ENCODE measurements around the gene FSHB. TPM values are rescaled to one million over a fixed set of nuclear protein-coding genes. Genes with fewer than 3 reads are reported as not detected.
"Not testable (repeated sequence)": the region's sequence is repeated elsewhere in the genome, so short reads cannot be mapped to it uniquely, and the experiment has no call there.

FSHB gene
- total RNA-seq: not detected
- long read RNA-seq, donor 1: 0 reads
- long read RNA-seq, donor 2: 0 reads

DNA sequence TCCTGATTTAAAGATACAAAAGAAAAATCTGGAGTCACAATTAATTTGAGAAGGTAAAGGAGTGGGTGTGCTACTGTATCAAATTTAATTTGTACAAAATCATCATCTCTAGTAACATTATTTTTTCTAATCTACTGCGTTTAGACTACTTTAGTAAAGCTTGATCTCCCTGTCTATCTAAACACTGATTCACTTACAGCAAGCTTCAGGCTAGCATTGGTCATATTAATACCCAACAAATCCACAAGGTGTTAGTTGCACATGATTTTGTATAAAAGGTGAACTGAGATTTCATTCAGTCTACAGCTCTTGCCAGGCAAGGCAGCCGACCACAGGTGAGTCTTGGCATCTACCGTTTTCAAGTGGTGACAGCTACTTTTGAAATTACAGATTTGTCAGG lies at the start of gene FSHB:
Gene FSHB, plus strand, starts transcription at position 301 of the 400 bp plus-strand sequence. CDS start 889 bp downstream, outside the sequence.
- DNase-seq (ENCODE audit: low spot score): no peak
- intact Hi-C loops (cut with DNase I): no loop called here

DNA sequence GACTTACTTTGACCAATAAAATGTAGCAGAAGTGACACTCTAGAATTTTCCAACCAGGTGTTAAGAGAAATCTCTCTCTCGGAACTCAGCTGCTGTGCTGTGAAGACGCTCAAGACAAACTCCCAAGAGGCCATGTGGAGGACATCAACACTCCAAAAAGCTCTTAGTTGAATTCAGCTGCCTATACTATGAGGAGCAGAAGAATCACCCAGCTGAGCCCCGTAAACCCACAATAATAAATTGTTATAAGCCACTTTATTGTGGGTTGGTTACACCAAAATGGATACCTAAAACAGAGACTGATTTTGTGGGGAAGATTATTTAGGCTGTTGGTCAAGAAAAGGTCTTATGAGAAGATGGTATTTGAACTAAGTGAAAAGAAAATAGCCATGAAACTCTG lies 44.1 kb upstream of the FSHB start:
- intact Hi-C loops (cut with DNase I): no loop called here
- DNase-seq (ENCODE audit: low spot score): no peak

- intact Hi-C loops (cut with DNase I): no loop called here
- DNase-seq (ENCODE audit: low spot score): no peak
Observed at GRCh38 chr11:30192620-30193019, 38.2 kb upstream of the FSHB start.

- intact Hi-C loops (cut with DNase I): no loop called here
- DNase-seq (ENCODE audit: low spot score): peak; percentile 85
Observed at GRCh38 chr11:30196400-30197206, 34.2 kb upstream of the FSHB start.

DNA sequence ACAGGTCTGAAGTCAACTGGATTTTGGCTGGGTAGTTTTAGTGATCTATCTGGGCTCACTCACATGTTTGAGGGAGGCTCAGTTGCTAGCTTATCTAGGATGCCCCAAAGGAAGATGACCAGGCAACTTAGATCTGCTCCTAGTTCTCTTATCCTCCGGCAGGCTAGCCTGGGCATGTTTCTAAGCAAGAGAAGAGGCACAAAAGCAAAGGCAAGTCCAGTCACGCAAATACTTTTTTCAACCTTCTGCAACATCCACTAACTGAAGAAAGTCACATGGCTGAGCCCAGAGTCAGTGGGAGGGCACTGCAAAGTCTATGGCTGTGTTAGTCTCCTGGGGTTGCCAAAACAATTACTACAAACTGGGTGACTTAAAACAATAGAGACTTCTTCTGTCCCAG lies 32.9 kb upstream of the FSHB start:
- intact Hi-C loops (cut with DNase I): no loop called here
- DNase-seq (ENCODE audit: low spot score): no peak

GRCh38 chr11:30202989-30203388 lies 27.8 kb upstream of the FSHB start:
- intact Hi-C loops (cut with DNase I): loop anchor here in 1 of 2 donors (10.0 kb wide), 1 partner anchor 702 kb away; no protein-coding TSS in a partner anchor

GRCh38 chr11:30203850-30204249 lies 27.0 kb upstream of the FSHB start:
- intact Hi-C loops (cut with DNase I): loop anchor here in 1 of 2 donors (10.0 kb wide), 1 partner anchor 701 kb away; no protein-coding TSS in a partner anchor
- no peak for DNase-seq (ENCODE audit: low spot score)

More at GRCh38 chr11:30202989-30203388, 27.8 kb upstream of the FSHB start:
- not testable (repeated sequence) for DNase-seq (ENCODE audit: low spot score)

DNA sequence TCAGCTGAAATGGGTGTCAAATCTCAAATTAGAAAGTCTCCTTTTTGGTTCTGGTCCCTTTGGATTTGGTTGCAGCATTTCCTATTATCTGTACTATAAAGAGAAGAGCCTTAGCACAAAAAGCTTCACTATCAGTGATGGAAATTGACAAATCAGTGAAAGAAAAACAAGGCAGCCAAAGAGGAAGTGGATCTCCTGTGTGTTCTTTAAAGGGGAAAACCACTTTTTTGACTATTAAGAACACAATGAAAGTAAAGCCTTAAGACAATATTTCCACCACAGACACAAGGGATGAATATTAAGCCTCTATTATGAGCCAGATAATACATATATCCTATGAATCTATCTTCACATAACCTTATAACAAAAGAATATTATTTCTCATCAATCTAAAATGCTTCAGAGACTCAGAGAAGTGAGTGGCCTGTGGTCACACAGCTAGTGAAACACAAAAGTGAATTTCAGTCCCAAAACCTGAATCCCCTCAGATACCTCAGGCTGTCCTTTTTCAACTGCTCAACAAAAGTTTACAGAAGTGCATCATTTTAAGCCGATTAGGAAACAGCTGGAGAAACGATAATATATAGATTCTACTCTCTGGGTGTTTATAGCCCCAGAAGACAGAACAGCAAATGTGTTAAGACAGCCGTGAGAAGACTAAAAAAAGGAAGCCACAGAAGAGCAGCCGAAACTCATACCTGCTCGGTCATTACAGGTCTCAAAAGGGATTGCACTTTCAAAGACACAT lies 24.4 kb upstream of the FSHB start:
- intact Hi-C loops (cut with DNase I): loop anchor here in 1 of 2 donors (10.0 kb wide), 1 partner anchor 698 kb away; no protein-coding TSS in a partner anchor

DNA sequence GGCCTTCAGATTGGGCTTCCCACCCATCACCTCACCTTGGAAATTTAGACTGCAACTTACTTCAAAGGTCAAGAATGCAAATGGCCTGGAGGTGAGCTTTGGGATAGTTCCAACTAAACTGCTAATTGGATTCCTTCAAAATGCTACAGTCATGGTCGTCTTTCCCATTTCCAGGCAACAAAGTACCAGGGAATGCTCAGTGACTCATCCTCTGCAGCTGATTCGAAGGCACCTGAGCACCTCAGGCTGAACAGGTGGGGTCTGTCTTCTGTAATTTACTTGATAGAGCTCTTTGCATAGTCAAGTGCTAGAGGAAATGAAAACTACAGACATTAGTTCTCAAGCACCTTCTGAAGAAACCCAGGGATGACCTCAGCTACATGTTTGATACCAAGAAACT lies 20.5 kb upstream of the FSHB start:
- intact Hi-C loops (cut with DNase I): no loop called here
- no peak for DNase-seq (ENCODE audit: low spot score)

More for the DNA sequence above, 24.4 kb upstream of the FSHB start:
- DNase-seq (ENCODE audit: low spot score): no peak

DNA sequence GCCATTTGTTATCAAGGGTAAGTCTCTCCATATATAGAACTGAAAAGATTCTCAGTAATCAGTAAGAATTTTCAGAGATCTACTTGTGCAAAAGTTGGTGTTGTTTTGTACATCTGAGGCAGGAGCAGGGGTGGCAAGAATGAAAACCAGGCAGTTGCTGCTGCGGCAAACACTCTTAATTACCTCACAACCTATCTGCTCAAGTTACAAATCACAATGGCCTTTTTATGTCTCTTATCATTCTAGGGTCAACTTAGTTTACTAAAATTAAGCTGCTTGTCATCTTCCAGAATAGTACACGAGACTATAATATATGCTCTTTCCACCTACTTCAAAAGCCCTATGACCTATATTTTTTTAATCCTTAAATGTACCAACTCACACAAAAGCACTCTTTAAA lies 14.3 kb upstream of the FSHB start:
- no peak for DNase-seq (ENCODE audit: low spot score)
- intact Hi-C loops (cut with DNase I): no loop called here

- no peak for DNase-seq (ENCODE audit: low spot score)
- intact Hi-C loops (cut with DNase I): no loop called here
Observed at GRCh38 chr11:30218278-30218677, 12.5 kb upstream of the FSHB start.

GRCh38 chr11:30225642-30226041 lies 5.2 kb upstream of the FSHB start:
- intact Hi-C loops (cut with DNase I): no loop called here
- DNase-seq (ENCODE audit: low spot score): no peak

- intact Hi-C loops (cut with DNase I): no loop called here
- DNase-seq (ENCODE audit: low spot score): no peak
Observed at GRCh38 chr11:30228323-30228884, 2.4 kb upstream of the FSHB start.

- DNase-seq (ENCODE audit: low spot score): no peak
- intact Hi-C loops (cut with DNase I): no loop called here
Observed at GRCh38 chr11:30239025-30239424, 8.2 kb downstream of the FSHB start.

DNA sequence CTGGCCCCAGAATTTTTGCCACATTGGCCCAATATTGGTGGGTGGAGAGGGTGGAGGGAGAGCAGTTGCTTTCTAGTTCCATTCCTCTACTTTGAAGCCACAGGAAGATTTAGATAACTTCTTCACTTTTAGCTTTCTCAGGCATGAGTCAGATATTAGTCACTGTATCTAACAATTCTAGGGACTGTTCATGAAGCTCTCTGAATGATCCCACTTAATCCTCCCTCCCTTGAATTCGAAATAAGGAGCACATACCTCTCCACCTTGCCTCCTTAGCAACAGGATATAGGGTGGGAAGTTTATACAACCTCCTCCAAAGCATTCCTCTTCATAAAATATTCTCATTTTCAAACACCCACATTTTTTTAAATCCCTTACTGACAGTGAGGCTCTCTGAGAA lies 13.5 kb downstream of the FSHB start:
- intact Hi-C loops (cut with DNase I): no loop called here
- DNase-seq (ENCODE audit: low spot score): no peak

- no peak for DNase-seq (ENCODE audit: low spot score)
- intact Hi-C loops (cut with DNase I): no loop called here
Observed at GRCh38 chr11:30245621-30246020, 14.8 kb downstream of the FSHB start.

- intact Hi-C loops (cut with DNase I): no loop called here
- no peak for DNase-seq (ENCODE audit: low spot score)
Observed at GRCh38 chr11:30254307-30255298, 23.8 kb downstream of the FSHB start.

GRCh38 chr11:30255637-30256036 lies 24.8 kb downstream of the FSHB start:
- no peak for DNase-seq (ENCODE audit: low spot score)
- intact Hi-C loops (cut with DNase I): no loop called here

DNA sequence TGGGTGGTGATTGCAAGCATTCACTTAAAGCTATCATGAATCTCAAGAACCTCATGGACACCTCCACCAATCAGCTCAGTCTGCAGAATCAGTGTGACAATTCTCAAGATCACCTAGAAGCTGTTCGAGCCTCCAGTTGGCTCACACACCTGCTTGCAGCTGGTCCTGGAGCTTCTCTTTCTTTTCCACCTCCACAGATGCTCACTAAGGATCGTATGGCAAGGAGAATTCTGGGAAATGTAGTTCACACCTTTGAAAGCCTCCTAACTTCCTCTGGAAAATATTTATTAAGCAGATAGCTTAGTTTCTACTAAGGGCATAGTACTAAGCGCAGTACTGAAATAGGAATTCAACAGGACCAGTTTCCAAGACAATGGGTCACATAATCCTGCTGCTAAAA lies 26.2 kb downstream of the FSHB start:
- DNase-seq (ENCODE audit: low spot score): no peak
- intact Hi-C loops (cut with DNase I): no loop called here

Measured in posterior vena cava (tissue), 2 donors.